Measurements from ENCODE around the gene POU2F1.
A peak's percentile ranks its signal among the peaks of the same experiment; 100 is the strongest.
"Not testable (repeated sequence)": the region's sequence is repeated elsewhere in the genome, so short reads cannot be mapped to it uniquely, and the experiment has no call there.

The POU2F1 gene

GRCh38 chr1:167223144-167224103 lies 2.7 kb downstream of the POU2F1 start:
- no peak overlapping the region for H3K4me3 ChIP-seq (ENCODE audit: low read depth, low read length)
- TF ChIP-seq CTCF (conservative IDR thresholded peaks at IDR 0.05; ENCODE audit: low read depth, low read length) = no peak
- DNase-seq (ENCODE audit: low read depth) = no peak

- H3K4me3 ChIP-seq (ENCODE audit: low read depth, low read length); DNase-seq (ENCODE audit: low read depth): not testable (repeated sequence)
Measured at GRCh38 chr1:167224734-167225235, 4.1 kb downstream of the POU2F1 start.

- no peak overlapping the region for H3K4me3 ChIP-seq (ENCODE audit: low read depth, low read length)
- no peak for TF ChIP-seq CTCF (conservative IDR thresholded peaks at IDR 0.05; ENCODE audit: low read depth, low read length)
- DNase-seq (ENCODE audit: low read depth) = no peak
Measured at GRCh38 chr1:167225920-167226319, 5.2 kb downstream of the POU2F1 start.

GRCh38 chr1:167227934-167228378 lies 7.3 kb downstream of the POU2F1 start:
- no peak for TF ChIP-seq CTCF (conservative IDR thresholded peaks at IDR 0.05; ENCODE audit: low read depth, low read length)
- peak; percentile 17 for DNase-seq (ENCODE audit: low read depth)
- H3K4me3 ChIP-seq (ENCODE audit: low read depth, low read length) = no peak overlapping the region

GRCh38 chr1:167229719-167230385 lies 9.2 kb downstream of the POU2F1 start:
- DNase-seq (ENCODE audit: low read depth) = no peak
- TF ChIP-seq CTCF (conservative IDR thresholded peaks at IDR 0.05; ENCODE audit: low read depth, low read length) = no peak
- no peak overlapping the region for H3K4me3 ChIP-seq (ENCODE audit: low read depth, low read length)

GRCh38 chr1:167230437-167230836 lies 9.8 kb downstream of the POU2F1 start:
- no peak for TF ChIP-seq CTCF (conservative IDR thresholded peaks at IDR 0.05; ENCODE audit: low read depth, low read length)
- DNase-seq (ENCODE audit: low read depth) = no peak
- no peak overlapping the region for H3K4me3 ChIP-seq (ENCODE audit: low read depth, low read length)

- no peak overlapping the region for H3K4me3 ChIP-seq (ENCODE audit: low read depth, low read length)
- TF ChIP-seq CTCF (conservative IDR thresholded peaks at IDR 0.05; ENCODE audit: low read depth, low read length) = no peak
- DNase-seq (ENCODE audit: low read depth) = no peak
Measured at GRCh38 chr1:167231873-167232450, 11.3 kb downstream of the POU2F1 start.
